PC-9 (cell line): ENCODE measurements around the gene VAV3.

ENCODE experiments used
- EZH2 ChIP-seq: fragments of 200-600 bp; sonication (generic); IDR thresholded peaks from 2 replicates; pipeline ENCODE4 v1.8.0; 2017; ENCODE audit warnings: antibody characterized with exemption, low read depth
- TF ChIP-seq, protein P1 (sequence below): fragments of 200-600 bp; sonication (generic); conservative IDR thresholded peaks from 2 replicates; pipeline ENCODE4 v1.6.1; 2017; ENCODE audit warnings: mixed run types, antibody characterized with exemption, mild to moderate bottlenecking, moderate library complexity

DNA sequence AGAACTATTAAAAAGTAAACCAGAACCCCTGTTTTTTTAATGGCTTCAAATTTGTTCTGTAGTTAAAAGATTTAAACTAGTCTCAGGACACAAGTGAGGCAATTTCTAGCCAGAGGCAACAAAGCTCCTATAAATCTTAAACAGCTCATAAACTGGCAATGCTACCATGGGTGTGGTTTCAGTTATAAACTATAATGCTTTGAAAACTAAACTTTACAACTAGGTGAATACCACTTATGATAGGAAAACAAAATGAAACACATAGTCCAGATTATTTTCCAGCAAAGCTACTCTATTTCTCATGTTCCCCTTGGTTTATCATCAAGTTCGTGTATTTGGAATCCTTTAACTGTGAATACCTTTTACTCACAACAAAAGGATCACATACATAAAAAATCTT, 282.5 kb downstream of the VAV3 start:
- TF ChIP-seq, protein P1, sequence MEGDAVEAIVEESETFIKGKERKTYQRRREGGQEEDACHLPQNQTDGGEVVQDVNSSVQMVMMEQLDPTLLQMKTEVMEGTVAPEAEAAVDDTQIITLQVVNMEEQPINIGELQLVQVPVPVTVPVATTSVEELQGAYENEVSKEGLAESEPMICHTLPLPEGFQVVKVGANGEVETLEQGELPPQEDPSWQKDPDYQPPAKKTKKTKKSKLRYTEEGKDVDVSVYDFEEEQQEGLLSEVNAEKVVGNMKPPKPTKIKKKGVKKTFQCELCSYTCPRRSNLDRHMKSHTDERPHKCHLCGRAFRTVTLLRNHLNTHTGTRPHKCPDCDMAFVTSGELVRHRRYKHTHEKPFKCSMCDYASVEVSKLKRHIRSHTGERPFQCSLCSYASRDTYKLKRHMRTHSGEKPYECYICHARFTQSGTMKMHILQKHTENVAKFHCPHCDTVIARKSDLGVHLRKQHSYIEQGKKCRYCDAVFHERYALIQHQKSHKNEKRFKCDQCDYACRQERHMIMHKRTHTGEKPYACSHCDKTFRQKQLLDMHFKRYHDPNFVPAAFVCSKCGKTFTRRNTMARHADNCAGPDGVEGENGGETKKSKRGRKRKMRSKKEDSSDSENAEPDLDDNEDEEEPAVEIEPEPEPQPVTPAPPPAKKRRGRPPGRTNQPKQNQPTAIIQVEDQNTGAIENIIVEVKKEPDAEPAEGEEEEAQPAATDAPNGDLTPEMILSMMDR: no peak
- TF ChIP-seq EZH2: no peak
